Measurements from ENCODE around the gene KLHDC8B. TPM values are rescaled to one million over a fixed set of nuclear protein-coding genes. Genes with fewer than 3 reads are reported as not detected.

The KLHDC8B gene
- total RNA-seq, 1 donor from 2014 or later = 41.2 TPM

DNA sequence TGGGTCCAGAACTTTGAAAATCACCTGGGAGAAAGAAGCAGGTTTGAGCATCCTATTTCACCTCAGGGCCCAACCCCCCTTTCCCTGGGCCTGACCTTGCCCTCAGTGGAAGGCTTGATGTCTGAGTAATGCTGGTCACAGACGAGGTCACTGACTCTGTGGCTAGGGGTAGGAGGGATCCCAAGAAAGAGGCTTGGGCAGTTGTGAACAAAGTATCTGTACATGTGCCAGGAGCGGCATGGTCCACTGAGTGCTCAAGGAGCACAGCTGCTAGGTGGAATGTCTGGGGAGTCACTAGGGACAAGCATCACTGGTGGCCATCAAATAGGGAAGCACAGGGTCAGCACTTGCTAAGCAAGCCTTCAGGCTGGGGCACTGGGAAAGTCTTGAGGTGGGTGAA is 12.6 kb upstream of the KLHDC8B start:
- no peak for DNase-seq (ENCODE audit: low read depth, low spot score)

DNA sequence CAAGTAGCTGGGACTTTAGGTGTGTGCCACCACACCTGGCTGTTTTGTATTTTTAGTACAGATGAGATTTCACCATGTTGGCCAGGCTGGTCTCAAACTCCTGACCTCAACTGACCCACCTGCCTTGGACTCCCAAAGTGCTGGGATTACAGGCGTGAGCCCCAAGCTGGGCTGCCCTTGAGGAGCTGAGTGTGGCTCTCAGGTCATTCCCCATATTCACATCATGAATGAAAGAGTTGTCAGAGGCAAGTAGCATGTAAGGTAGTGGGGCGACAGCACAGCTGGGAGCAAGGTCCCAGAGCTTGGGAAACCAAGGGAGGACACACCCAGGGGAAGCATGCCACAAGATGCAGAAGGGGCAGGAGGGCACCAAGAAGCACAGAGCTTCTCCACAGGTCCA is 10.2 kb upstream of the KLHDC8B start:
- DNase-seq (ENCODE audit: low read depth, low spot score) = no peak

- no peak for DNase-seq (ENCODE audit: low read depth, low spot score)
Measured at GRCh38 chr3:49161808-49162530, 9.4 kb upstream of the KLHDC8B start.

GRCh38 chr3:49162751-49163419 is 8.5 kb upstream of the KLHDC8B start:
- no peak for DNase-seq (ENCODE audit: low read depth, low spot score)

- no peak for DNase-seq (ENCODE audit: low read depth, low spot score)
Measured at GRCh38 chr3:49163609-49164008, 7.8 kb upstream of the KLHDC8B start.

DNA sequence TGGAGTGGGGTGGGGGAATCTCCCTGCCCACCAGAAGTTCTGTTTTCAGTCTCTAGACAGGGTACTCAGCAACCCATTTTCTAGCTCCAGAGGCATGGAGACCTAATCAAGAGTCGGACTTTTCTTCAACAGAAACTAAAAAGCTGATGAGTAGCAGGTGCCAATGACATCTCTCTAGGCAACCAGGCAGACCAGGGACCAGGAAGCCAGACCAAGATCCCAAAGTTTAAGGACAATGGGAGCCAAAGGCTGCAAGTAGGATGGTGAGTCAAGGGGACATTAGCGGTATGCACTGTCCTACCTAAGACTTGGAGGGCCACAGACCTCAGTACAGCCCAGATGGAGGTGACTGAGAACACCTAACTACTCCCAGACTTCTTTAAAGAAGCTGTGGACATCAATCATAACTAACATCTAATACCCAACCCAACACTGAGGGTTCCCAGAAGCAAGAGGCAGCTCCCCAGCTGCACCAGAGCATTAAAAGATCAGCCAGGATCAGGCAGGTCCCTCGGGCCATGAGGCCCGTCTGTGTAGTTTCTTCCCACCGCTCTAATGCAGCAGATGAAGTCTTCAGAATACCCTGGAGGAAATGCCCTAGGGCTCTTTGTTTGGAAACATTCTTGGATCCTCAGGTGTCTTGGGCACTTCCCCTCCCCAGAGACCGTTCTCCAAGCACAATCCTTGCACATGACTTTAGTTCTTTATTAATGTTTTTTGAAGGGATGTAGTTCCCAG is 6.2 kb upstream of the KLHDC8B start:
- DNase-seq (ENCODE audit: low read depth, low spot score) = no peak

DNA sequence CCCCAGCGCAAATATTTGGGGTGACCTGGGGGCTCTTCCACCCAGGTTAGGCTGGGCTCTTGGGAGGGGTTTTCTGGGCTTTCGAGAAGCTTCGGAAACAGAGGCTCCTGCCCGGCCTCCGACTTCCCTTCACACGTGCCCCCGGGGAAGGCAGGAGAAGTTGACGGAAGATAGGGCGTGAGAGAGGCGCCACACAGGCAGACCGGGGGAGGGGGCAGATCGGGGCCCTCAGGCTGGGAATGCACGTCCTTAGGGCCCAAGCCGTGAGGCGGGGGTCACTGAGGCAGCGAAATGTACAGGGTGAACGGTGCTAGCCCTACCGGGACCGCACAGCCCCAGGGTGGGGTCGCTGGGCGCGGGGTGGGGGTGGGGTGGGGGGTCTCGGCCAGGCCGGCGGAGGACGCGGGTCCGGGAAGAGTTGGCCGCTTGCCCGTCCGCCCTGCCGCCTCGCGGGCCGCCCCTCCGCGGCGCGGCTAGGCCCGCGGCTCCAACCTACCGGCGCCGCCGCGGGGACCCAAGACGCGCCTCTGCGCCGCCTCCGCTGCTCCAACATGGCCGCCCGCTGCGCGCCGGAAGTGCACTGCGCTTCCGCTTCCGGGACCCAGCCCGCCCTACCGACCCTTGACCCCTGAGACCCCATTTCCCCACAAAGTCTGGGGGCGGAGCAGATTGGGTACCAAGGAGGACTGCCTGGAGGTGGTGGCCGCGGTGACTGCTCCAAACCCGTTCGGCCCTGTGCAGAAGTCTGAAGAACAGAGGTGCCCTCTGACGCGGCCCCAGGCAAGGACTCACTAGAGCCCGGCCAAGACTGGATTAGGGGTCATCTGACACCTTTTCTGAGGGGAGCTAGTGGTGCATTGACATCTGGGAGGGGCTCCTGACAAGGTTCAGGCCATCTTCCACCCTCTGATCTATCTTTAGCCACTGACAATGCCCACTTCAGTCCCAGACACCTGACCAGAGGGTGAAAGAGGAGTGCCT is 5.3 kb upstream of the KLHDC8B start, which contains the start of gene CCDC71:
Gene CCDC71, minus strand, starts transcription at position 561 of the 981 bp plus-strand sequence. CDS start 2,123 bp downstream, outside the sequence.
- DNase-seq (ENCODE audit: low read depth, low spot score) = peak; percentile 26

DNA sequence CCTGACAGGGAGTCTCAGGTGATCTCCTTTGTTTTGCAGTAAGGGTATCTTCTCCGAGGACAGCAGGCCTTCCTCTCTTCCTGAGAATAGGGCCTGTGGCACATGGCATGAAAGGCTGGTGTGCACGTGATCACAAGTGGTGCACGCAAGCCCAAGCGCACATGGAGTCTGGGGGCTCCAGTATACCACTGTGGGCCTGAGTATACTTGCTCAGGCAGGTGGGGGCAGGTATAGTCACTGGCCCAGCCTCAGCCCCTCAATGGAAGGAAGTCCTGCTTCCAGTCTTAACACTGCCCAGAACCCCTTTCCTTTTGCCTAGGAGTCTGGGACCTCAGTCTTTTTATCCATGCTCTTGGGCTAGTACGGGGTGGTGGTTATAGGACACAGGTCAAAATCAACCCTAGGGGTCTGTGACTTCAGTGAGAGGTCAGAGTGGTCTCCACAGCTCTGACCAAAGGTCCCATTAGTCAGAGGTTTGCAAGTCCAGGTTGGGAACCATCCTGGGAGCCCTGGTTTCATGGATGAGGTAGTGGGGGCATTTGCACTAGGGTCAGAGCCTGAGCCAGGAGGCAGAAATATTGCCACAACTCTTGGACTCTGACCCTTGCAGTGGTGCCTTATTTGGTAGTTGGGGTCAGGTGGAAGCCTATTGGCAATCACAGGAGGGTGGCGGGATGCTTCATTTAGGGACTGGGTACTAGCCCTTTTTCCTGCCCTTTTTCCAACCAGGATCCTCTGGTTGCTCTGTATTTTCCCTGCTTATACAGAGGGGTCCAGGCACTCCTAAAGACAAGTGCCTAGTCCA is 4.4 kb upstream of the KLHDC8B start:
- DNase-seq (ENCODE audit: low read depth, low spot score) = no peak

- DNase-seq (ENCODE audit: low read depth, low spot score) = no peak
Measured at GRCh38 chr3:49170744-49171118, 667 bp upstream of the KLHDC8B start.

- DNase-seq (ENCODE audit: low read depth, low spot score) = no peak
Measured at GRCh38 chr3:49171775-49172500, 540 bp downstream of the KLHDC8B start.

DNA sequence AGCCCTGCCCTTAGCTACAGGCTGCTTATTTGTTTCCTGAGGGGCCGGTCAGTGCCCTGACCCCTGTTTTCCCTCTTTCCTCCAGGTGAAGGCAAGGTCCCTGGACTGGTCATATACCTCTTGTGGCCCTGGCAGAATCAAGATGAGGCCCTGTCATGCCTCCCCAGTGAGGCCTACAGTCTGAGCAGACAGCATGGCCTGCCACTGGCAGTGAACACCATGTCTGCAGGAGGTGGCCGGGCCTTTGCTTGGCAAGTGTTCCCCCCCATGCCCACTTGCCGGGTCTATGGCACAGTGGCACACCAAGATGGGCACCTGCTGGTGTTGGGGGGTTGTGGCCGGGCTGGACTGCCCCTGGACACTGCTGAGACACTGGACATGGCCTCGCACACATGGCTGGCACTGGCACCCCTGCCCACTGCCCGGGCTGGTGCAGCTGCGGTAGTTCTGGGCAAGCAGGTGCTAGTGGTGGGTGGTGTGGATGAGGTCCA is 1.2 kb downstream of the KLHDC8B start:
- no peak for DNase-seq (ENCODE audit: low read depth, low spot score)

DNA sequence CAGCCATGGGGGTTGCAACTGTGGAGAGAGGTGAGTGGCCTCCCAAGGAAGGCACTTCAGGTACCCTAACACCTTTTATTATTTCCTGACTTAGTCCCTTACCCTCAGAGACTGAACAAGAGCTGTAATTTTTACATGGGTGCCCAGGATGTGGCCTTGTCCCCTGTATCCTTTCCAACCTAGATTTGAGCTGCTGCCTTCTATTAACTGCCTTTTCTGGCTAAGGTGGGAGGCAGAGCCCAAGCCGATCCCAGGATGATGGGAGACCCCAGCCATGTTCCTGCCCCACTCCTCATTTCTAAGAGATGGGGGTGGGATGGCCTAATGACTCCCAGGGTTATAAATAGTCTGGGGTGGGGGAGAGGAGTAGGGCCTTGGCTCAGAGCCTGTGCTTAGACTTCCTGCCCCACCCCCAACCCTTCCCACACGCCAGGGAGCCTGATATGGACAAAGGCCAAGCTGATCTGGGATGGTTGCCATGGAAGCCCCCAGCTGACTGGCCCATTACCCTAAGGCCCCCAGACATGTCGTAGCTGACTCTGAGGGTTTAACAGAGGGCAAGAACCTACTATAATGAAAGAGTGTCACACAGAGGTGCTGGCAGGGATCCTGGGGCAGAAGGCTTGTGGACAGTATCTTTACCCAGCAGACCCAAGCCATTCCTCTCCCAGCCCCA is 1.9 kb downstream of the KLHDC8B start:
- DNase-seq (ENCODE audit: low read depth, low spot score) = peak; percentile 19

DNA sequence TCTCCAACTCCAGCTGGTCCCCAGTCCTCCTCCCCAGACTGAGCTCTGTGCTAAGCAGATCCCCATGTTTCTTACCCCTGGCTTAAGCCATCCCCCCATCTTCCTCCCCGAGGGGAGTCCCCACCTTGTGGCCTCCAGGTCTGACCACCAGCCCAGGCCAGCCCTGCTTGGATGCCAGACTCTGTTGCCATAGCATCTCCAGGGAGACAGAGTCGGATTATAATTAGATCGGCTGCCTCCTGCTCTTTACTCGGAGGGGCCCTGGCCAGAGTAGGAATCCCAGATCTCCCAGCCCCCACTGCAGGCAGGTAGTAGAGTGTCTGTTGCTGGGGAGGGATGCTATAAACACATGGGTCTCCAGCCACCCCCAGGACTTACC is 2.4 kb downstream of the KLHDC8B start:
- DNase-seq (ENCODE audit: low read depth, low spot score) = no peak

- DNase-seq (ENCODE audit: low read depth, low spot score) = no peak
Measured at GRCh38 chr3:49174397-49174985, 3.1 kb downstream of the KLHDC8B start.

DNA sequence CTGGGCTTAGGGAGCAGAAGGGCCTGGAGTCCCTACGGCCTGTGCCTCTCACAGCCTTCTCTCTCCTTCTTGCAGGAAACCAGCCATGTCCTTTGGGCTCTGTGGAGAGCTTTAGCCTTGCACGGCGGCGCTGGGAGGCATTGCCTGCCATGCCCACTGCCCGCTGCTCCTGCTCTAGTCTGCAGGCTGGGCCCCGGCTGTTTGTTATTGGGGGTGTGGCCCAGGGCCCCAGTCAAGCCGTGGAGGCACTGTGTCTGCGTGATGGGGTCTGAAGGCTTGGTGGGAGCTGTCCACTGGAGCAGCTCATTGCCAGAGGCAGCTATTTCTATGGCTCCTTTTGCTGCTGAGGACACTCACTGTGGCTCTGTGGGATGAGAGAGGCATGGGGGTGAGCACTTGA is 4.1 kb downstream of the KLHDC8B start:
- no peak for DNase-seq (ENCODE audit: low read depth, low spot score)

- DNase-seq (ENCODE audit: low read depth, low spot score) = no peak
Measured at GRCh38 chr3:49177073-49177472, 5.7 kb downstream of the KLHDC8B start.

- no peak for DNase-seq (ENCODE audit: low read depth, low spot score)
Measured at GRCh38 chr3:49180116-49180515, 8.7 kb downstream of the KLHDC8B start.

- DNase-seq (ENCODE audit: low read depth, low spot score) = no peak
Measured at GRCh38 chr3:49181351-49181750, 10.0 kb downstream of the KLHDC8B start.

- DNase-seq (ENCODE audit: low read depth, low spot score) = no peak
Measured at GRCh38 chr3:49182682-49183081, 11.3 kb downstream of the KLHDC8B start.

Measured in pulmonary artery endothelial cell (primary cell).